Muscle layer of colon (tissue), 2 donors: ENCODE results near the gene MCUB.

Experiments
- H3K27ac ChIP-seq: one replicate; pipeline ENCODE4 v1.7.0; 2013; ENCODE audit warnings: low read depth, mild to moderate bottlenecking, low read length, moderate library complexity
- H3K27me3 ChIP-seq, 2 donors: one replicate each; pipeline ENCODE4 v1.7.0; 2013; ENCODE audit warnings: low read length in 2 of 2, mild to moderate bottlenecking in 2 of 2; ENCODE audit not compliant: insufficient read depth in 2 of 2, control insufficient read depth in 1 of 2
- H3K36me3 ChIP-seq: one replicate; pipeline ENCODE4 v1.7.0; 2013; ENCODE audit warnings: mild to moderate bottlenecking, low read length; ENCODE audit not compliant: insufficient read depth
- H3K4me1 ChIP-seq: one replicate; pipeline ENCODE4 v1.7.0; 2013; ENCODE audit warnings: mild to moderate bottlenecking, low read length; ENCODE audit not compliant: insufficient read depth
- H3K4me3 ChIP-seq, 2 donors: one replicate each; pipeline ENCODE4 v1.7.0; 2013; ENCODE audit warnings: low read length in 2 of 2, low read depth in 1 of 2, mild to moderate bottlenecking in 1 of 2, moderate library complexity in 1 of 2
- H3K9ac ChIP-seq: one replicate; pipeline ENCODE4 v1.7.0; 2013; ENCODE audit warnings: low read length
- H3K9me3 ChIP-seq: one replicate; pipeline ENCODE4 v1.7.0; 2013; ENCODE audit warnings: mild to moderate bottlenecking, low read length
- donor health status: abdominal sarcoma.
- donor health status: Adenocarcinoma of cecum.

Gene MCUB

GRCh38 chr4:109684727-109685126, 124.7 kb downstream of the MCUB start:
- Histone ChIP-seq H3K9me3 (no peaks in the 10 kb centered on the region), H3K27me3 (no peaks in the 10 kb centered on the region), H3K36me3 (peaks cover 5% of the 10 kb centered on the region), H3K4me1 (no peaks in the 10 kb centered on the region), H3K27ac (no peak overlapping the region), H3K4me3 (no peak overlapping the region), H3K9ac (no peak overlapping the region)

DNA sequence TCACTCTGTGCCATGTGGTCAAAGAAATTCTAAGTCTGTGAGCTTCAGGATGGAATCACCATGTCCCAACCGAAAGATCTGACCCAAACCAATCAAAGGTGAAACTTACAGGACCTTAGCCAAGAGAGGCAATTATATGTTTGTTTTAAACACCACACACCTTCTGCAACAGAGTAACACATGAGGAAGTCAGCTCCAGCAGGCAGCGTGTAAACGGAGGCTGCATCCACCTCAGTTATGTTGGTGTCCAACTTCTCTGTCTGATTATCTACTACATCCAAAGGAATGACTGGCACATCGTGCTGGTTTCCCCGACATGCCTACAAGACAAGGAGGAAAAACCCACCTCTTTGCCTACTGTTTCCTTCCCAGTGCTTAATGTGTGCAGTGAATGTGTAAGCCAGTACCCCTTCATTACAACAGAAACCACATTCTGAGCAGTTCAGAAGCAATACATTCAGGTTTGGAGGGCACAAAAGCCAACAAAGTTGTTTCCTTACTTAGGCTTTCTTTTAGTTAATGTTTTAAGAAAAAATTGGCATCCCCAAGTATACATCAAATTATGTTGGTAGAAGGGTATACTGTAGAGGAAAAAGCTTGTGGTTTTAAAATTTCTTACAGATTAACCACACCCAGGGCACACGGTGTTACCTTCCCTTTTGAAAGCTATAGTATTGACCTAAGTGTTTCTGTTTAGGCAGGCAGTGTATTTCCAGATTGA, 130.8 kb downstream of the MCUB start:
- H3K4me3 ChIP-seq = no peak overlapping the region
- no peaks in the 10 kb centered on the region for H3K9me3 ChIP-seq
- H3K27ac ChIP-seq = no peak overlapping the region
- no peaks in the 10 kb centered on the region for H3K4me1 ChIP-seq
- H3K36me3 ChIP-seq = peaks cover 33% of the 10 kb centered on the region
- H3K27me3 ChIP-seq = no peaks in the 10 kb centered on the region
- no peak overlapping the region for H3K9ac ChIP-seq

- no peak overlapping the region for H3K27ac ChIP-seq
- H3K9me3 ChIP-seq = no peaks in the 10 kb centered on the region
- no peak overlapping the region for H3K9ac ChIP-seq
- no peak overlapping the region for H3K4me3 ChIP-seq
- peaks cover 38% of the 10 kb centered on the region for H3K36me3 ChIP-seq
- H3K4me1 ChIP-seq = no peaks in the 10 kb centered on the region
- H3K27me3 ChIP-seq = no peaks in the 10 kb centered on the region
Observed at GRCh38 chr4:109691411-109691920, 131.4 kb downstream of the MCUB start.

GRCh38 chr4:109698656-109699055, 138.6 kb downstream of the MCUB start:
- Histone ChIP-seq H3K27ac (no peak overlapping the region), H3K4me1 (peaks cover 12% of the 10 kb centered on the region), H3K9me3 (no peaks in the 10 kb centered on the region), H3K9ac (no peak overlapping the region), H3K4me3 (no peak overlapping the region), H3K36me3 (peaks cover 9% of the 10 kb centered on the region), H3K27me3 (no peaks in the 10 kb centered on the region)

DNA sequence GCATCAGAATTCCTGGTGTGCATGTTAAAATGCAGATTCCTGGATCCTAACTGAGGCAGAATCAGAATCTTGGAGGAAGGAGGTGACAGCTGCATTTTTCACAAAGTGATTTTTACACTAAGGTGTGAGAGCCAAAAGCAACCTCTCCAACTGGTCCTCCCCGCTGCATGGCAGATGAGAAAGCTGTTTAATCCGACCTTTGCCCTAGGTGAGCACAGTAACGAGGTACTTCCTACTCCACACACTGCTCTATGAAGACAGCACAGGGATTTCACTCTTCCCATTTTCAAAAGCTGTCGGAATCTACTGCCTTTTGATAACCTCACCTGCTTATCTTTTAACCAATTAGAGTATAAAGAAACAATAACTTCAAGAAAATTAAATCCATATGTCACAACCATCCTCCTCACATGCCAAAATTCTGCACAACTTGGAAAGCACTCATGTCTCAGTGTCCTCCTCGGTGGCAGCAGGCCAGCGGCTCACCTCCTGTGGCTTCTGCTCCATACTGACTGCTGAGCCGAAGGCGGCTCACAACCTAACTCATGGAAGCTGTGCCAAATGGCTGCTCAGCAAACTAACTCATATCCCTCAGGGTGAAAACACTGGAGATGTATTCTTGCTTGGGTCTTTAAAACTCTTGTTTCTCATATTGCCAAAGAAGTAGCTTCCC, 139.6 kb downstream of the MCUB start:
- H3K9me3 ChIP-seq = no peaks in the 10 kb centered on the region
- no peak overlapping the region for H3K4me3 ChIP-seq
- peaks cover 12% of the 10 kb centered on the region for H3K4me1 ChIP-seq
- H3K36me3 ChIP-seq = peaks cover 9% of the 10 kb centered on the region
- H3K9ac ChIP-seq = no peak overlapping the region
- H3K27me3 ChIP-seq = no peaks in the 10 kb centered on the region
- H3K27ac ChIP-seq = no peak overlapping the region

GRCh38 chr4:109701566-109702410, 141.7 kb downstream of the MCUB start:
- H3K27ac ChIP-seq = no peak overlapping the region
- no peaks in the 10 kb centered on the region for H3K36me3 ChIP-seq
- no peaks in the 10 kb centered on the region for H3K27me3 ChIP-seq
- H3K9ac ChIP-seq = peak overlapping the region; percentile 46
- H3K4me3 ChIP-seq = peak overlapping the region in 1 of 2 donors; percentile 84
- no peaks in the 10 kb centered on the region for H3K9me3 ChIP-seq
- H3K4me1 ChIP-seq = peaks cover 12% of the 10 kb centered on the region

GRCh38 chr4:109702950-109703663, 143.1 kb downstream of the MCUB start, which contains the start of gene CASP6:
CASP6 (minus strand) TSS chr4:109703445; CDS start chr4:109703395, 50 bp downstream.
- Histone ChIP-seq H3K4me1 (peaks cover 12% of the 10 kb centered on the region), H3K27me3 (no peaks in the 10 kb centered on the region), H3K36me3 (no peaks in the 10 kb centered on the region), H3K9me3 (no peaks in the 10 kb centered on the region), H3K9ac (peak within 1 kb of the TSS; percentile 46), H3K27ac (peak within 1 kb of the TSS; percentile 90), H3K4me3 (peak within 1 kb of the TSS; percentile 82 to 84)

GRCh38 chr4:109703664-109704361, 143.8 kb downstream of the MCUB start:
- Histone ChIP-seq H3K4me3 (peak overlapping the region; percentile 82 to 84), H3K27ac (no peak overlapping the region), H3K9me3 (no peaks in the 10 kb centered on the region), H3K36me3 (no peaks in the 10 kb centered on the region), H3K27me3 (no peaks in the 10 kb centered on the region), H3K9ac (peak overlapping the region; percentile 46), H3K4me1 (peaks cover 12% of the 10 kb centered on the region)

- no peaks in the 10 kb centered on the region for H3K36me3 ChIP-seq
- H3K9ac ChIP-seq = no peak overlapping the region
- no peak overlapping the region for H3K4me3 ChIP-seq
- no peaks in the 10 kb centered on the region for H3K9me3 ChIP-seq
- no peaks in the 10 kb centered on the region for H3K27me3 ChIP-seq
- no peak overlapping the region for H3K27ac ChIP-seq
- H3K4me1 ChIP-seq = no peaks in the 10 kb centered on the region
Observed at GRCh38 chr4:109708435-109708834, 148.4 kb downstream of the MCUB start.

- H3K9ac ChIP-seq = no peak overlapping the region
- no peaks in the 10 kb centered on the region for H3K27me3 ChIP-seq
- no peak overlapping the region for H3K27ac ChIP-seq
- peaks cover under 1% of the 10 kb centered on the region for H3K36me3 ChIP-seq
- H3K4me3 ChIP-seq = no peak overlapping the region
- no peaks in the 10 kb centered on the region for H3K9me3 ChIP-seq
- H3K4me1 ChIP-seq = no peaks in the 10 kb centered on the region
Observed at GRCh38 chr4:109708990-109709389, 148.9 kb downstream of the MCUB start.
